ENCODE measurements around the gene FAM107A. TPM values are rescaled to one million over a fixed set of nuclear protein-coding genes. Genes with fewer than 3 reads are reported as not detected.
A peak's percentile ranks its signal among the peaks of the same experiment; 100 is the strongest.

The FAM107A gene
- total and polyA plus RNA-seq, 9 of the 15 experiments (the other 6 are each of a cell fraction or from before 2014, with no cell fraction given) = 0.07 TPM; not detected in 8

GRCh38 chr3:58520403-58521335 is 56.5 kb downstream of the FAM107A start (continued):
- TF ChIP-seq ZNF395 (CRISPR knock-in tag; IDR thresholded peaks at IDR 0.05) (peak; percentile 60; the same call in 1 of the 2 replicates), TAF1 (IDR thresholded peaks at IDR 0.05; ENCODE audit: control insufficient read depth, extremely low read depth, insufficient read depth, low read length, severe bottlenecking) (no peak), CXXC5 (CRISPR knock-in tag; IDR thresholded peaks at IDR 0.05) (peak; percentile 66), E2F6 (IDR thresholded peaks at IDR 0.05; ENCODE audit: borderline replicate concordance in 1 of 2, extremely low read depth in 1 of 2, insufficient read depth in 1 of 2, insufficient read length in 1 of 2, low read depth in 1 of 2, low read length in 1 of 2, poor library complexity in 1 of 2, severe bottlenecking in 1 of 2) (peak; percentile 71 to 78), NFRKB (IDR thresholded peaks at IDR 0.05; ENCODE audit: low read depth) (no peak), ZFX (CRISPR knock-in tag; IDR thresholded peaks at IDR 0.05) (peak; percentile 57), ZNF830 (CRISPR knock-in tag; IDR thresholded peaks at IDR 0.05) (no peak), KAT7 (CRISPR knock-in tag; IDR thresholded peaks at IDR 0.05; ENCODE audit: borderline replicate concordance) (no peak), ZNF655 (CRISPR knock-in tag; IDR thresholded peaks at IDR 0.05) (no peak), TFE3 (CRISPR knock-in tag; IDR thresholded peaks at IDR 0.05) (peak; percentile 92)
